H1 (cell line): ENCODE results near the gene OTOP3.

ENCODE experiments used
- CTCF ChIP-seq, 3 experiments: IDR thresholded peaks; 1 replicate in 2 of 3; 2 replicates in 1 of 3; pipeline versions ENCODE4 v1.5.1 to v1.6.1; 2011; ENCODE audit warnings: low read length in 3 of 3, mild to moderate bottlenecking in 3 of 3, inconsistent platforms in 2 of 3, low read depth in 1 of 3, moderate library complexity in 1 of 3; ENCODE audit not compliant: insufficient read depth in 1 of 3; ENCODE audit errors: control extremely low read depth in 1 of 3
- EP300 ChIP-seq, 2 experiments: IDR thresholded peaks; 1 replicate in 1 of 2; 2 replicates in 1 of 2; pipeline ENCODE4 v1.6.1; 2011 to 2012; ENCODE audit warnings: low read depth in 2 of 2, low read length in 2 of 2, mild to moderate bottlenecking in 2 of 2, borderline replicate concordance in 1 of 2, inconsistent platforms in 1 of 2, moderate library complexity in 1 of 2
- KDM1A ChIP-seq: fragments of 200-600, 300-600 bp; sonication (generic); IDR thresholded peaks from 2 replicates; pipeline ENCODE4 v1.7.1; 2016; ENCODE audit warnings: mild to moderate bottlenecking, low read length, borderline replicate concordance

- TF ChIP-seq KDM1A (no peak), CTCF (IDR thresholded peaks at IDR 0.05; ENCODE audit: control extremely low read depth in 1 of 3, insufficient read depth in 1 of 3, low read depth in 1 of 3, low read length in 3 of 3) (no peak), EP300 (IDR thresholded peaks at IDR 0.05; ENCODE audit: borderline replicate concordance in 1 of 2, low read depth in 2 of 2, low read length in 2 of 2) (no peak)
Measured at GRCh38 chr17:74949455-74950115, 13.9 kb downstream of the OTOP3 start.
